Endothelial cell of umbilical vein (primary cell): ENCODE data around the gene HMGCS2. TPM values are rescaled to one million over a fixed set of nuclear protein-coding genes. Genes with fewer than 3 reads are reported as not detected.

Source experiments
- BruUV-seq: library from RNA; stranded (reverse); fragments of 400-500 nt; replicated peaks from 2 replicates; lab custom pipeline; 2021; lab: Mats Ljungman, UMichigan
- CTCF ChIA-PET: fragments of 300-600, 350-600 bp; sonication (Branson Sonifier 250); formaldehyde crosslinking; loops from one replicate; lab custom pipeline; 2021; ENCODE audit warnings: antibody characterized with exemption, inconsistent platforms; lab: Charles Lee
- POLR2A ChIA-PET: fragments of 300-600, 350-600 bp; sonication (Branson Sonifier 250); formaldehyde crosslinking; loops from one replicate; lab custom pipeline; 2021; ENCODE audit warnings: antibody characterized with exemption, inconsistent platforms; lab: Charles Lee
- DNase-seq: peaks from one replicate; pipeline ENCODE4 v3.0.0-alpha.2; 2011; ENCODE audit warnings: low read depth, low spot score
- FAIRE-seq: peaks from 2 replicates; lab custom pipeline; 2011; peaks lifted over from hg19 to GRCh38; lab: Jason Lieb, UNC
- H2AFZ ChIP-seq: 2 replicates; pipeline ENCODE4 v1.6.0; 2012; ENCODE audit warnings: low read depth, low read length, control low read depth, inconsistent platforms
- H3K27ac ChIP-seq: 2 replicates; pipeline ENCODE4 v1.5.1; 2011; ENCODE audit warnings: low read depth, mild to moderate bottlenecking, control low read depth, low read length, moderate library complexity; ENCODE audit not compliant: insufficient read depth
- H3K27me3 ChIP-seq, 2 experiments: 2 replicates each; pipeline versions ENCODE4 v1.6.0 to v1.6.1; 2011; ENCODE audit warnings: low read length in 2 of 2, mixed read lengths in 1 of 2; ENCODE audit not compliant: control insufficient read depth in 2 of 2, insufficient read depth in 2 of 2
- H3K36me3 ChIP-seq, 2 experiments: 2 replicates in 1 of 2; 3 replicates in 1 of 2; pipeline ENCODE4 v1.5.1; 2011; ENCODE audit warnings: low read length in 2 of 2, mild to moderate bottlenecking in 1 of 2, moderate library complexity in 1 of 2; ENCODE audit not compliant: control insufficient read depth in 2 of 2, insufficient read depth in 2 of 2; ENCODE audit errors: extremely low read depth in 1 of 2
- H3K4me1 ChIP-seq: 3 replicates; pipeline ENCODE4 v1.5.1; 2011; ENCODE audit warnings: mild to moderate bottlenecking, low read length; ENCODE audit not compliant: control insufficient read depth, insufficient read depth; ENCODE audit errors: extremely low read depth
- H3K4me2 ChIP-seq: 2 replicates; pipeline ENCODE4 v1.6.1; 2011; ENCODE audit warnings: low read length, control low read depth, mixed read lengths; ENCODE audit not compliant: insufficient read depth
- H3K4me3 ChIP-seq, 3 experiments: fragments of 200-600 bp in 1 of 3; sonication (generic), shearing (Covaris generic) in 1 of 3; replicated peaks in 1 of 3; 2 replicates each; pipeline ENCODE4 v1.5.1; 2011 to 2016; ENCODE audit warnings: control low read depth in 3 of 3, low read length in 3 of 3, mild to moderate bottlenecking in 2 of 3, inconsistent platforms in 1 of 3, low read depth in 1 of 3, moderate library complexity in 1 of 3; ENCODE audit not compliant: insufficient read depth in 1 of 3
- H3K79me2 ChIP-seq: 2 replicates; pipeline ENCODE4 v1.6.0; 2012; ENCODE audit warnings: low read length, inconsistent platforms; ENCODE audit not compliant: control insufficient read depth, insufficient read depth
- H3K9ac ChIP-seq: replicated peaks from 2 replicates; pipeline ENCODE3; 2011; ENCODE audit warnings: low read length, control low read depth; ENCODE audit not compliant: insufficient read depth; ENCODE audit errors: extremely low read depth
- H3K9me1 ChIP-seq: replicated peaks from 3 replicates; pipeline ENCODE4 v1.6.0; 2011; ENCODE audit warnings: mild to moderate bottlenecking, low read length; ENCODE audit not compliant: control insufficient read depth, insufficient read depth; ENCODE audit errors: extremely low read depth
- H3K9me3 ChIP-seq: replicated peaks from 2 replicates; pipeline ENCODE4 v1.5.1; 2012; ENCODE audit warnings: low read length, inconsistent platforms; ENCODE audit not compliant: control insufficient read depth, insufficient read depth
- H4K20me1 ChIP-seq: replicated peaks from 2 replicates; pipeline ENCODE3; 2011; ENCODE audit warnings: mild to moderate bottlenecking, low read length; ENCODE audit not compliant: control insufficient read depth, insufficient read depth; ENCODE audit errors: extremely low read depth
- EZH2 ChIP-seq: IDR thresholded peaks from 2 replicates; pipeline ENCODE4 v1.6.1; 2012; ENCODE audit warnings: borderline replicate concordance, low read depth, mild to moderate bottlenecking, moderate library complexity, low read length, inconsistent platforms; ENCODE audit not compliant: severe bottlenecking
- FOS ChIP-seq: IDR thresholded peaks from 2 replicates; pipeline ENCODE4 v1.6.1; 2011; ENCODE audit warnings: mild to moderate bottlenecking, low read length, moderate library complexity, borderline replicate concordance; ENCODE audit not compliant: insufficient read depth
- GATA2 ChIP-seq: IDR thresholded peaks from 2 replicates; pipeline ENCODE4 v1.7.0; 2011; ENCODE audit warnings: low read depth, mild to moderate bottlenecking, moderate library complexity, mixed read lengths, low read length; ENCODE audit not compliant: insufficient read length, insufficient read depth
- JUN ChIP-seq: IDR thresholded peaks from 2 replicates; pipeline ENCODE4 v1.6.1; 2011; ENCODE audit warnings: borderline replicate concordance, low read depth; ENCODE audit not compliant: insufficient read length, insufficient read depth
- MAX ChIP-seq: IDR thresholded peaks from 2 replicates; pipeline ENCODE4 v1.6.1; 2011; ENCODE audit not compliant: insufficient read depth, insufficient read length
- MYC ChIP-seq: IDR thresholded peaks from one replicate; pipeline ENCODE4 v1.6.1; 2011; ENCODE audit warnings: mild to moderate bottlenecking, low read depth, low read length
- POLR2A ChIP-seq: IDR thresholded peaks from 2 replicates; pipeline ENCODE4 v1.6.1; 2012; ENCODE audit warnings: low read depth, mild to moderate bottlenecking, control low read depth, low read length
- POLR2AphosphoS5 ChIP-seq: IDR thresholded peaks from 2 replicates; pipeline ENCODE4 v1.6.1; 2012; ENCODE audit warnings: low read depth, mild to moderate bottlenecking, control low read depth, low read length, moderate library complexity; ENCODE audit not compliant: insufficient read depth
- dilution Hi-C: fragments of 300-500 bp; cut with MboI; formaldehyde crosslinking; loops from one replicate; pipeline ENCODE4 v1.15.0; 2019; ENCODE audit warnings: low sequenced_read_pairs; ENCODE audit not compliant: extremely low pct_ligation_motif_present
- intact Hi-C: fragments of 100-400 bp; cut with micrococcal nuclease; formaldehyde crosslinking; loops from one replicate; pipeline ENCODE4 v1.10.0; 2022
- polyA plus RNA-seq, 4 experiments: library from polyadenylated mRNA; depleted of rRNA in 3 of 4; stranded (reverse) in 3 of 4; unstranded in 1 of 4; fragments of >200 nt; gene quantifications; 2 replicates each; pipeline versions ENCODE4 v1.2.1 to v1.2.3, GENCODE V29; 2011 to 2012; ENCODE audit warnings: missing spikeins in 1 of 4
- total RNA-seq: library from RNA; stranded (reverse); gene quantifications from 2 replicates; pipeline ENCODE4 v1.2.3, GENCODE V29; 2021
- TF ChIP-seq, protein P1 (sequence below), 2 donors: IDR thresholded peaks; 1 replicate in 1 of 2; 2 replicates in 1 of 2; pipeline ENCODE4 v1.5.1; 2011; ENCODE audit warnings: low read length in 2 of 2, mild to moderate bottlenecking in 2 of 2, moderate library complexity in 2 of 2, control low read depth in 1 of 2, inconsistent platforms in 1 of 2, low read depth in 1 of 2; ENCODE audit not compliant: insufficient read depth in 1 of 2; ENCODE audit errors: extremely low read depth in 1 of 2

HMGCS2 gene
- total and polyA plus RNA-seq, 2 donors (not counting 3 experiments of a cell fraction or from before 2014, with no cell fraction given): not detected

GRCh38 chr1:119703666-119704450 is 64.8 kb downstream of the HMGCS2 start:
- no peak overlapping the region for H3K4me3 ChIP-seq
- CTCF ChIA-PET: interaction anchor here (1.6 kb wide), 1 partner anchor 21 kb away, joined by 4 read pairs; no protein-coding TSS in a partner anchor
- H3K4me2 ChIP-seq: no peak overlapping the region
- no peaks in the 10 kb centered on the region for H3K4me1 ChIP-seq
- H4K20me1 ChIP-seq: no peaks in the 10 kb centered on the region
- intact Hi-C loops (no loop called here), dilution Hi-C loops (no loop called here)
- H3K9ac ChIP-seq: no peak overlapping the region
- H3K27me3 ChIP-seq: peaks cover 12 to 14% of the 10 kb centered on the region in 2 experiments
- FAIRE-seq (no peak), DNase-seq (no peak)
- H3K79me2 ChIP-seq: no peaks in the 10 kb centered on the region
- no peak overlapping the region for H3K27ac ChIP-seq
- no peaks in the 10 kb centered on the region for H3K36me3 ChIP-seq
- H3K9me3 ChIP-seq: no peaks in the 10 kb centered on the region
- TF ChIP-seq EZH2 (no peak), POLR2AphosphoS5 (no peak)
- POLR2A ChIA-PET: no interaction called here
- H3K9me1 ChIP-seq: no peaks in the 10 kb centered on the region
- no peak overlapping the region for H2AFZ ChIP-seq
- BruUV-seq: no TSS peak

DNA sequence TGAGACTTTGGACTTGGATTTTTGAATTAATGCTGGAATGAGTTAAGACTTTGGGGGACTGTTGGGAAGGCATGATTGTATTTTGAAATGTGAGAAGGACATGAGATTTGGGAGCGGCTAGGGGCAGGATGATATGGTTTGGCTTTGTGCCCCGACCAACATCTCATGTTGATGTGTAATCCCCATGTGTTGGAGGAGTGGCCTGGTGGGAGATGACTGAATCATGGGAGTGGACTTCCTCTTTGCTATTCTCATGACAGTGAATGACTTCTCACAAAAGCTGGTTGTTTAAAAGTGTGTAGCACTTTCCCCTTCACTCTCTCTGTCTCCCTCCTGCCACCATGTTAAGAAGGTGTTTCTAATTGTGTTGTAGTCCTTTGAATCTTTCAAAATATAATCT is 66.3 kb downstream of the HMGCS2 start:
- H3K4me2 ChIP-seq: no peak overlapping the region
- ChIA-PET CTCF (no interaction called here), POLR2A (no interaction called here)
- intact Hi-C loops: no loop called here
- no peaks in the 10 kb centered on the region for H4K20me1 ChIP-seq
- BruUV-seq: no TSS peak
- no peaks in the 10 kb centered on the region for H3K9me1 ChIP-seq
- no peak for DNase-seq
- no peak overlapping the region for H3K9ac ChIP-seq
- FAIRE-seq: no peak
- no peak overlapping the region for H3K27ac ChIP-seq
- H3K4me1 ChIP-seq: no peaks in the 10 kb centered on the region
- dilution Hi-C loops: no loop called here
- H2AFZ ChIP-seq: no peak overlapping the region
- H3K4me3 ChIP-seq: no peak overlapping the region
- H3K36me3 ChIP-seq: no peaks in the 10 kb centered on the region
- no peaks in the 10 kb centered on the region for H3K79me2 ChIP-seq
- TF ChIP-seq MYC: no peak
- no peak for TF ChIP-seq JUN
- TF ChIP-seq GATA2: no peak
- TF ChIP-seq MAX: no peak
- TF ChIP-seq, protein P1, sequence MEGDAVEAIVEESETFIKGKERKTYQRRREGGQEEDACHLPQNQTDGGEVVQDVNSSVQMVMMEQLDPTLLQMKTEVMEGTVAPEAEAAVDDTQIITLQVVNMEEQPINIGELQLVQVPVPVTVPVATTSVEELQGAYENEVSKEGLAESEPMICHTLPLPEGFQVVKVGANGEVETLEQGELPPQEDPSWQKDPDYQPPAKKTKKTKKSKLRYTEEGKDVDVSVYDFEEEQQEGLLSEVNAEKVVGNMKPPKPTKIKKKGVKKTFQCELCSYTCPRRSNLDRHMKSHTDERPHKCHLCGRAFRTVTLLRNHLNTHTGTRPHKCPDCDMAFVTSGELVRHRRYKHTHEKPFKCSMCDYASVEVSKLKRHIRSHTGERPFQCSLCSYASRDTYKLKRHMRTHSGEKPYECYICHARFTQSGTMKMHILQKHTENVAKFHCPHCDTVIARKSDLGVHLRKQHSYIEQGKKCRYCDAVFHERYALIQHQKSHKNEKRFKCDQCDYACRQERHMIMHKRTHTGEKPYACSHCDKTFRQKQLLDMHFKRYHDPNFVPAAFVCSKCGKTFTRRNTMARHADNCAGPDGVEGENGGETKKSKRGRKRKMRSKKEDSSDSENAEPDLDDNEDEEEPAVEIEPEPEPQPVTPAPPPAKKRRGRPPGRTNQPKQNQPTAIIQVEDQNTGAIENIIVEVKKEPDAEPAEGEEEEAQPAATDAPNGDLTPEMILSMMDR (IDR thresholded peaks at IDR 0.05; ENCODE audit: extremely low read depth in 1 of 2, insufficient read depth in 1 of 2, low read depth in 1 of 2, low read length in 2 of 2): no peak
- TF ChIP-seq FOS: no peak
- TF ChIP-seq EZH2: no peak
- no peak for TF ChIP-seq POLR2A
- TF ChIP-seq POLR2AphosphoS5: no peak
- peaks cover 12 to 13% of the 10 kb centered on the region in 2 experiments for H3K27me3 ChIP-seq
- H3K9me3 ChIP-seq: no peaks in the 10 kb centered on the region
